Calu3 (cell line): ENCODE results near the gene UBA52. TPM values are rescaled to one million over a fixed set of nuclear protein-coding genes. Genes with fewer than 3 reads are reported as not detected.

ENCODE experiments used
- BruUV-seq: library from RNA; stranded (reverse); fragments of 400-500 nt; replicated peaks from 2 replicates; lab custom pipeline; 2021; lab: Mats Ljungman, UMichigan
- CTCF ChIA-PET: fragments of 300-600 bp; sonication (Branson Sonifier 250); formaldehyde crosslinking; loops from one replicate; lab custom pipeline; 2022; ENCODE audit warnings: antibody characterized with exemption; lab: Charles Lee
- DNase-seq: peaks from one replicate; pipeline ENCODE4 v3.0.0; 2022
- H3K27ac Mint-ChIP-seq: one replicate; pipeline ENCODE4 v1.8.0; 2022; ENCODE audit warnings: mixed read lengths; ENCODE audit not compliant: unreplicated experiment
- H3K27me3 Mint-ChIP-seq: one replicate; pipeline ENCODE4 v1.8.0; 2022; ENCODE audit warnings: mixed read lengths; ENCODE audit not compliant: unreplicated experiment
- H3K36me3 Mint-ChIP-seq: one replicate; pipeline ENCODE4 v1.8.0; 2022; ENCODE audit warnings: mild to moderate bottlenecking, moderate library complexity, mixed read lengths; ENCODE audit not compliant: insufficient read depth, unreplicated experiment
- H3K4me1 Mint-ChIP-seq: one replicate; pipeline ENCODE4 v1.8.0; 2022; ENCODE audit warnings: mild to moderate bottlenecking, low read depth, mixed read lengths; ENCODE audit not compliant: unreplicated experiment
- H3K4me3 Mint-ChIP-seq: one replicate; pipeline ENCODE4 v1.8.0; 2022; ENCODE audit warnings: mild to moderate bottlenecking, low read depth, moderate library complexity, mixed read lengths; ENCODE audit not compliant: unreplicated experiment
- H3K9me3 Mint-ChIP-seq: one replicate; pipeline ENCODE4 v1.8.0; 2022; ENCODE audit warnings: low read depth, mixed read lengths; ENCODE audit not compliant: unreplicated experiment
- intact Hi-C: fragments of 100-400 bp; cut with micrococcal nuclease; formaldehyde crosslinking; loops from one replicate; pipeline ENCODE4 v1.10.0; 2022; ENCODE audit not compliant: unreplicated experiment
- total RNA-seq: library from RNA; stranded (reverse); gene quantifications from 2 replicates; pipeline ENCODE4 v1.2.3, GENCODE V29; 2022
- TF ChIP-seq, protein P1 (sequence below): fragments of 200-600 bp; IDR thresholded peaks from one replicate; pipeline ENCODE4 v1.8.0; 2022; ENCODE audit warnings: antibody characterized with exemption; ENCODE audit not compliant: unreplicated experiment

The UBA52 gene
- total RNA-seq, 1 experiment from 2014 or later, result 627 TPM

DNA sequence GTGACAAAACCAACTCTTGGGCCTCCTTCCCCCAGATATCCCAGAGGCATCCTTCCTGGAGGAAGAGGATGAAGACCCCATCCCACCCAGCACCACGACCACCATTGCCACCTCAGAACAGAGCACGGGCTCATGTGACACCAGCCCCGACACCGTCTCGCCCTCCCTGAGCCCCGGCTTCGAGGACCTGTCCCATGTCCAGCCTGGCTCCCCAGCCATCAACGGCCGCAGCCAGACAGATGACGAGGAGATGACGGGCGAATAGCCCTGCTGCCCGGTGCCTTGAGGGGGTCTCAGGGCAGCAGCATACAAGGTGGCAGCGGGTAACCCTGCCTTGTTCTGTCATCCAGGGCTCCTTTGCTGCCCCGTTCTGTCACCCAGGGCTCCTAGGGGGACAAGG, 3.3 kb upstream of the UBA52 start:
- no peaks in the 10 kb centered on the region for H3K27me3 Mint-ChIP-seq
- CTCF ChIA-PET, result no interaction called here
- no peak for DNase-seq
- BruUV-seq, result no TSS peak
- H3K27ac Mint-ChIP-seq, result no peak overlapping the region
- peaks cover 10% of the 10 kb centered on the region for H3K4me1 Mint-ChIP-seq
- no peak overlapping the region for H3K4me3 Mint-ChIP-seq
- no peaks in the 10 kb centered on the region for H3K9me3 Mint-ChIP-seq
- H3K36me3 Mint-ChIP-seq, result peaks cover 41% of the 10 kb centered on the region
- intact Hi-C loops, result no loop called here
- TF ChIP-seq, protein P1, sequence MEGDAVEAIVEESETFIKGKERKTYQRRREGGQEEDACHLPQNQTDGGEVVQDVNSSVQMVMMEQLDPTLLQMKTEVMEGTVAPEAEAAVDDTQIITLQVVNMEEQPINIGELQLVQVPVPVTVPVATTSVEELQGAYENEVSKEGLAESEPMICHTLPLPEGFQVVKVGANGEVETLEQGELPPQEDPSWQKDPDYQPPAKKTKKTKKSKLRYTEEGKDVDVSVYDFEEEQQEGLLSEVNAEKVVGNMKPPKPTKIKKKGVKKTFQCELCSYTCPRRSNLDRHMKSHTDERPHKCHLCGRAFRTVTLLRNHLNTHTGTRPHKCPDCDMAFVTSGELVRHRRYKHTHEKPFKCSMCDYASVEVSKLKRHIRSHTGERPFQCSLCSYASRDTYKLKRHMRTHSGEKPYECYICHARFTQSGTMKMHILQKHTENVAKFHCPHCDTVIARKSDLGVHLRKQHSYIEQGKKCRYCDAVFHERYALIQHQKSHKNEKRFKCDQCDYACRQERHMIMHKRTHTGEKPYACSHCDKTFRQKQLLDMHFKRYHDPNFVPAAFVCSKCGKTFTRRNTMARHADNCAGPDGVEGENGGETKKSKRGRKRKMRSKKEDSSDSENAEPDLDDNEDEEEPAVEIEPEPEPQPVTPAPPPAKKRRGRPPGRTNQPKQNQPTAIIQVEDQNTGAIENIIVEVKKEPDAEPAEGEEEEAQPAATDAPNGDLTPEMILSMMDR, result no peak

- H3K9me3 Mint-ChIP-seq, result no peaks in the 10 kb centered on the region
- H3K4me3 Mint-ChIP-seq, result no peak overlapping the region
- H3K4me1 Mint-ChIP-seq, result peaks cover 10% of the 10 kb centered on the region
- H3K36me3 Mint-ChIP-seq, result peaks cover 59% of the 10 kb centered on the region
- TF ChIP-seq, protein P1, result no peak
- intact Hi-C loops, result loop anchor here (10.0 kb wide), 1 partner anchor 110 kb away; no protein-coding TSS in a partner anchor
- CTCF ChIA-PET, result no interaction called here
- no TSS peak for BruUV-seq
- DNase-seq, result no peak
- no peaks in the 10 kb centered on the region for H3K27me3 Mint-ChIP-seq
- H3K27ac Mint-ChIP-seq, result no peak overlapping the region
Measured at GRCh38 chr19:18574691-18575291, 3.1 kb downstream of the UBA52 start.

DNA sequence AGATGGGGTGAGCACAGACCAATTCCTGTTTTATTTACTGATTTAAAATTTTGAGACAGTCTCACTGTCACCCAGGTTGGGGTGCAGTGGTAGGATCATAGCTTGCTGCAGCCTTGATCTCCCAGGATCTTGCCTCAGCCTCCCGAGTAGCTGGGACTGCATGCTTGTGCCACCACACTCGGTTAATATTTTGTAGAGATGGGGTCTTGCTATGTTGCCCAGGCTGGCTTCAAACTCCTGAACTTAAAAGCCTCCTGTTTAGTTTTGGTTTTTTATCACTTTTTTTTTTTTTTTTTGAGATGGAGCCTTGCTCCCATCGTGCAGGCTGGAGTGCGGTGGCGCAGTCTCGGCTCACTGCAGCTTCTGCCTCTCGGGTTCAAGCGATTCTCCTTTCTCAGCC, 4.7 kb downstream of the UBA52 start:
- no peaks in the 10 kb centered on the region for H3K9me3 Mint-ChIP-seq
- peaks cover 10% of the 10 kb centered on the region for H3K4me1 Mint-ChIP-seq
- no peaks in the 10 kb centered on the region for H3K27me3 Mint-ChIP-seq
- intact Hi-C loops, result loop anchor here (10.0 kb wide), 1 partner anchor 112 kb away; no protein-coding TSS in a partner anchor
- no peak overlapping the region for H3K27ac Mint-ChIP-seq
- TF ChIP-seq, protein P1, result no peak
- no peak for DNase-seq
- CTCF ChIA-PET, result interaction anchor here (0.7 kb wide), 1 partner anchor 92 kb away, joined by 3 read pairs; no protein-coding TSS in a partner anchor
- BruUV-seq, result no TSS peak
- H3K36me3 Mint-ChIP-seq, result peaks cover 49% of the 10 kb centered on the region
- H3K4me3 Mint-ChIP-seq, result no peak overlapping the region

- no peaks in the 10 kb centered on the region for H3K27me3 Mint-ChIP-seq
- peaks cover 7% of the 10 kb centered on the region for H3K4me1 Mint-ChIP-seq
- CTCF ChIA-PET, result no interaction called here
- DNase-seq, result no peak
- H3K4me3 Mint-ChIP-seq, result no peak overlapping the region
- H3K36me3 Mint-ChIP-seq, result peaks cover 39% of the 10 kb centered on the region
- no peak overlapping the region for H3K27ac Mint-ChIP-seq
- intact Hi-C loops, result loop anchor here (10.0 kb wide), 1 partner anchor 113 kb away; no protein-coding TSS in a partner anchor
- TF ChIP-seq, protein P1, result no peak
- H3K9me3 Mint-ChIP-seq, result no peaks in the 10 kb centered on the region
- no TSS peak for BruUV-seq
Measured at GRCh38 chr19:18577365-18577914, 5.8 kb downstream of the UBA52 start.
